Bone marrow (tissue), 2 donors: ENCODE data around the gene AGT.
"Not testable (repeated sequence)": the region's sequence is repeated elsewhere in the genome, so short reads cannot be mapped to it uniquely, and the experiment has no call there.

Source experiments
- DNase-seq, 2 donors: peaks; one replicate each; lab custom pipeline; 2025; lab: John Stamatoyannopoulos, UW

AGT gene

GRCh38 chr1:230743899-230744298 is 30.0 kb upstream of the AGT start:
- DNase-seq, result no peak

DNA sequence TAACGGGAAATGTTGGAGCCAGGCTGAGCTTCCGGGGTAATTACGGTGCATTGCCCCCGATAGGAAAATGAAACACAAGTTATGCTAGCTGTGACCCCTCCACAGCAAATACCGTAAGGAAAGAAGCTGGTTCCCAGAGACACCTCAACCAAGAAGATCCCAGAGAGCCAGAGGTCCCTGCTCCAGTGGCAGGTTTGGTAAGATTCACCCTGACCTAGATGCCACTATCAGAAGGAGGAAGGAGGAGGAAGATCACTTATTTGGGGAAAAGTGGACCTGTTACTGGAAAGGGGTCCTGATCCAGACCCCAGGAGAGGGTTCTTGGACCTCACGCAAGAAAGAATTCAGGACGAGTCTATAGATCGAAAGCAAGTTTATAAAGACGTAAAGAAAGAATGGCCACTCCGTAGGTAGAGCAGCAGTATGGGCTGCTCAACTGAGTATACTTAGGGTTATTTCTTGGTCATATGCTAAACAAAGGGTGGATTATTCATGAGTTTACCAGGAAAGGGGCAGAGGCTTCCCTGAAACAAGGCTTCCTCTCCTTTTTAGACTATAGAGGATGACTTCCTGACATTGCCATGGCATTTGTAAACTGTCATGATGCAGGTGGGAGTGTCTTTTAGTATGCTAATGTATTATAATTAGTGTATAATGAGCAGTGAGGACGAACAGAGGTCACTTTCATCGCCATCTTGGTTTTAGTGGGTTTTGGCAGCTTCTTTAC is 25.8 kb upstream of the AGT start:
- no peak for DNase-seq

DNA sequence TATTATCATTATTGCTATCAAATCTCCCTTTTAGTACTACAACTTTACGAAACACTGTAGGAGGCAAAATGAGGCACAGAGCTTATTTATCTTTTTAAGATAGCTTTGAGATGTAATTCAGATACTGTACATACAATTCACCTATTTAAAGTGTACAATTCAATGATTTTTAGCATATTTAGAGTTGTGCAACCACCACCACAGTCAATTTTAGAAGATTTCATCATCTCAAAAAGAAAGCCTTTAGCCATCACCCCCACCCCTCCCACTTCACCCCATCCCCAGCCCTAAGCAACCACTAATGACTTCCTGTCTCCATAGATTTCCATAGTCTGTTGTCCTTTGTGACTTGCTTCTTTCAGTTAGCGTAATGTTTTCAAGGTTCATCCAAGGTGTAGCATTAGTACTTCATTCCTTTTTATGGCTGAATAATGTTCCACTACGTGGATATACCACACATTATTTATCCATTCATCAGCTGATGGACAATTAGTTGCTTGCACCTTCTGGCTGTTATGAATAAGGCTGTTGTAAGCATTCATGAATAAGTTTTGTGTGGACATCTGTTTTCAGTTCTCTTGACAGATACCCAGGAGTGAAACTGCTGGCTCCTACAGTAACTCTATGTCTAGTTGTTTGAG is 23.8 kb upstream of the AGT start:
- no peak for DNase-seq

DNA sequence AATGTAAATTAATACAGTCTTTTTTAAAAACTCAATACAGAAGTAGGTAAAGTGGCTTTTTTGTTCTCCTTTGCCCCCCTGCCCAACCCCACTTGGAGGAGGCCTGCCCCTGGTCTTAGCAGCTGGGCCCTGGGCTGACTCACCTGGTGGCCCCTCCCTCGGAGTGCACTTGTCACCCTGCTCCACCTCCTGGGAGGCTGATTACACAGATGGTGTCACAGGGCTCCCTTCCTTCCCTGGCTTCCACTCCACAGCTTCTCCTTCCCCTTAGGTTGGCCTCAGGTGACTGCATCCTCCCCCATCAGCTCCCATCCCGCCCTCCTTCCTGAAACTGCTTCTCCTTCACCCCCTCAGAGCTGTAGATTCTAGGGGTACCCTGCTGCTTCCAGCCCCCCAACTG is 21.5 kb upstream of the AGT start:
- DNase-seq, result no peak

GRCh38 chr1:230730977-230731376 is 17.1 kb upstream of the AGT start:
- DNase-seq, result no peak

GRCh38 chr1:230728710-230729392 is 14.9 kb upstream of the AGT start:
- DNase-seq, result no peak

DNA sequence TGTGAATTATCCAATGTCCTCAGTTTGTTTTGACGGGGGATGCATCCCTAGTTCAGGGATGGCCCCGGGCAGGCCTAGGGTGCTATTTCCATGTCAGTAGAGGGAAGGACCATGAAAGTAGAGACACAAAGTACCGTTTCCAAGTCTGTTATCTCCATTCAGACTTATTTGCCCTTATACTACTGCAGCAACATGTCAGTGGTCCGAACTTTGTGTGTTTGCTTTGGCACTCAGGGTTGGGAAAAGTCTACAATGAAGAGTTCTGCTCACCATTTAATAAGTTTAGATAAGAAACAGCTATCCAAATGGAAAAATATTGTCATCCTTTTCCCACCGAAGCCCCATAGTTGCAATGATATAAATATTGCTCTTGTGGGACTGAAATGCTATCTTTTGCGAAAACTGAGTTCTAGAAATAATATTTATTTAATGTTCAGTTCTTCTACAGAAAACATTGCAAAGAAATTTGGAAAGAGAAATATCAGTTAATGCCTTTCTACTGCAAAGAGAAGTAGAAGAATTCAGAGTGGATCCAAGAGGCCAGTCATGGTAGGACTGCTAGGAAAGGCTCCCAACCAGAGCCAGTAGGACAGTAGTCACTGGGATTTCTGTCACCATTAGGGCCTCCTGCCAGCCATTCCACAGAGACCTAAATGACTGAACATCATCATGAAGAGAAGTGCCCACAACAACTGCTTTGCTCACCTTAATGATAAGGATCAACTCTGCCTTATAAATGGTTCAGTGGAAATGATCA is 11.5 kb upstream of the AGT start:
- no peak for DNase-seq

GRCh38 chr1:230721849-230722522 is 8.1 kb upstream of the AGT start:
- DNase-seq, result not testable (repeated sequence)

GRCh38 chr1:230717251-230717650 is 3.3 kb upstream of the AGT start:
- DNase-seq, result no peak

GRCh38 chr1:230716453-230716852 is 2.5 kb upstream of the AGT start:
- DNase-seq, result not testable (repeated sequence)

DNA sequence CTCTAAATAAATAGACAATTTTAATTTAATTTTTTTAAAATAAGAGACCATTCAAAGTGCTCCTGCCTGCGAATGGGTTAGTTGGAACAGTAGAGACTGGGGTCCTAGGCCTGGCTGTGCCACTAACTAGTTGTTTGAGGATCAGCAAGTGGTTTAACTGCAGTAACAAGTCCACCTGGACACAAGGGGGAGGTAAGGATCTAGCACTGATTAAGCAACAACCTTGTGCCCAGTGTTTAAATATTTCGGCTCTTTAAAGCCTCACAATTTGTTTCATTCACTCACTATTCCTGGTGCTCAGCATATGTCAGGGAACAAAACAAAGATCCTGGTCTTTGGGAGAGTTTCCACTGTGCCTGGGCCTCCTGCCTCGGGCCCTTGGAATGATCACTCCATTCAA is 1.6 kb upstream of the AGT start:
- no peak for DNase-seq

DNA sequence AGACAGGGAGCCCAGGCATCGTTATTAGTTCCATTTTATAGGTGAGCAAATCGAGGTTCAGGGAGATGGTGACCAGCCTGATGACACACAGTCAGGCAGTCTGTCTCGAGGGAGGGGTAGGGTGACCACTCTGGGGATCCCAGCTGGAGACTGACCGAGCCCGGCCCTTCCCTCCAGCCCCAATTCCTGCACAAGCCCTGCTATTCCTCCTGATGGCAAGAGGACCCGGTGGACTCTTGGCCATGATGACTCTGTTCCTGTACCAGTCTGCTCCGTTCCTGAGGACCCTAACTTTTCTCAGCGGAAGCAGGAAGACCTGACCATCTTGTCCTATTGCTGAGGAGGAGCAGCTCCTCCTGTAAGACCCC is 391 bp downstream of the AGT start:
- no peak for DNase-seq

DNA sequence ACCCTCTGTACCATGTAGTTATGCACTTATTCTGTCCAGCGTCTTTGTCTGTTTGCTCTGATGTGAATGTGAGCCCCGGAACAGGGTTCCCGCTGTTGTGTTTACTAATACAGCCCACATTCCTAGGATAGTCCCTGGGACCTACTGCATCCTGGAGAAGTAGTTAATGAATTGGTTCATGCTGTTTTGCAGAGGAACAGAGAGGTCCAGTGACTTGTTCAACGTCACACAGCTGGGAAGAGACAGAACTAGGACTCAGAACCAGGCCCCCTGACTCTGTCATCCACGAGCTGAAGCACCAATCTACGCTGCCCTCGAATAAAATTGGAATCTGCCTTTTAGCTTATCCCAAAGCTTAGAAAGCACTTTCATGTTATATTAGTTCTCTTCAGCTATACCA is 784 bp downstream of the AGT start:
- DNase-seq, result no peak

DNA sequence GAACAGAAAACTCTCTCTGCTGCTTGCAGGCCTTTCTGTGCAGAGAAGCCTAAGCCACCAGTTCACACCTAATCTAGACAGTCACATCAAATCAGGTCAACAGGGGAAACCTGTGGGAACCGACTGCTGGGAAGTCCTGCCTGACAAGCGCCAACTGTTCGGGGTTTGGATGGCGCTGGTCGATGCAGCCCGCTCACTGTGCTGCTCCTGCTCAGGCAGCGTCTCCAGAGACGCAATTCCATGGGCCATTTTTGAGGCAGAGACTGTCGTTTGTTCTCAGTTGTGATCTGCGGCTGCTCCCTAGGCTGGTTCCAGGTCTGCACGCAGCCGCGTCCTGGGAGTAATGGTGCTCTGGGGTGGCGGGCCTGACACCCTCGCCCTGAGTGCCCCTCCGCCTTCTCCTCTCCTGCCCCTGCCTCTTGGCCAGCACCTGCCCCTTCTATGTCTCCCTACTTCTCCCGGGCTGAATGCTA is 1.4 kb downstream of the AGT start:
- DNase-seq, result no peak

- DNase-seq, result no peak
Observed at GRCh38 chr1:230711245-230711644, 2.7 kb downstream of the AGT start.

DNA sequence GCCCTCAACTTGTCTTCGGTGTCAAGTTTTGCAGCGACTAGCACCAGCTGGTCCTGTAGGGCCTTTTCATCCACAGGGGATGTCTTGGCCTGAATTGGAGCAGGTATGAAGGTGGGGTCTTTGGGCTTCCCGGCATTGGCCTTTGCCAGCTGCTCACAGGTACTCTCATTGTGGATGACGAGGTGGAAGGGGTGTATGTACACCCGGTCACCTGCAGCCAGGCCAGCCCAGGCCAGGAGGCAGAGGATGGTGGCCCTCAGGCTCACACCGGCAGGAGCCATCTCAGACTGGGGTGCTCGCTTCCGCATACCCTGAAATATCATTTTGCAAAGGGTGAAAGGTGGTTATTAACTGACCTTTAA is 3.4 kb downstream of the AGT start:
- no peak for DNase-seq

DNA sequence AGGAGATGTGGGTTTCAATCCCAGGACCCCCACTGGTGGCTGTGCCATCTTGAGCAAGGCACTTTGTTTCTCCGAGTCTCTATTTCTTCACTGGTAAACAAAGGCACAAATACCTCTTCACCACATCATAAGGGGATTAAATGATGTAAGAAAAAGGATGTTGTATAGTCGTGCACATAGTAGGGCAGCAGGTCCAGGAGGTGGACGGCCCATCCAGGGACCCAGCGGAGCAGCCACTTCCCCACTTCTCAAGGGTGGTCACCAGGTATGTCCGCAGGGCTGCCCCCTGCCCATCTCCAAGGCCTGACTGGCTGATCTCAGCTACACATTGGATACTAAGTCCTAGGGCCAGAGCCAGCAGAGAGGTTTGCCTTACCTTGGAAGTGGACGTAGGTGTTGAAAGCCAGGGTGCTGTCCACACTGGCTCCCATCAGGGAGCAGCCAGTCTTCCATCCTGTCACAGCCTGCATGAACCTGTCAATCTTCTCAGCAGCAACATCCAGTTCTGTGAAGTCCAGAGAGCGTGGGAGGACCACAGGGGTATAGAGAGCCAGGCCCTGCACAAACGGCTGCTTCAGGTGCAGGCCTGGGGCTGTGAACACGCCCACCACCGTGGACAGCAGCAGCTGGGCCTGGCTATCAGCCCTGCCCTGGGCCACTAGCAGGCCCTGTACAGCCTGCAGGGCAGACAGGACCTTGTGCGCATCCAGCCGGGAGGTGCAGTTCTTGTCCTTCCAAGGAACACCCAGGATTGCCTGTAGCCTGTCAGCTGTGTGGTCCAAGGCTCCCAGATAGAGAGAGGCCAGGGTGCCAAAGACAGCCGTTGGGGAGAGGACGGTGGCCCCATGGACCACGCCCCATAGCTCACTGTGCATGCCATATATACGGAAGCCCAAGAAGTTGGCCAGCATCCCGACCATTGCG is 4.0 kb downstream of the AGT start:
- no peak for DNase-seq

- no peak for DNase-seq
Observed at GRCh38 chr1:230708631-230709580, 5.0 kb downstream of the AGT start.

DNA sequence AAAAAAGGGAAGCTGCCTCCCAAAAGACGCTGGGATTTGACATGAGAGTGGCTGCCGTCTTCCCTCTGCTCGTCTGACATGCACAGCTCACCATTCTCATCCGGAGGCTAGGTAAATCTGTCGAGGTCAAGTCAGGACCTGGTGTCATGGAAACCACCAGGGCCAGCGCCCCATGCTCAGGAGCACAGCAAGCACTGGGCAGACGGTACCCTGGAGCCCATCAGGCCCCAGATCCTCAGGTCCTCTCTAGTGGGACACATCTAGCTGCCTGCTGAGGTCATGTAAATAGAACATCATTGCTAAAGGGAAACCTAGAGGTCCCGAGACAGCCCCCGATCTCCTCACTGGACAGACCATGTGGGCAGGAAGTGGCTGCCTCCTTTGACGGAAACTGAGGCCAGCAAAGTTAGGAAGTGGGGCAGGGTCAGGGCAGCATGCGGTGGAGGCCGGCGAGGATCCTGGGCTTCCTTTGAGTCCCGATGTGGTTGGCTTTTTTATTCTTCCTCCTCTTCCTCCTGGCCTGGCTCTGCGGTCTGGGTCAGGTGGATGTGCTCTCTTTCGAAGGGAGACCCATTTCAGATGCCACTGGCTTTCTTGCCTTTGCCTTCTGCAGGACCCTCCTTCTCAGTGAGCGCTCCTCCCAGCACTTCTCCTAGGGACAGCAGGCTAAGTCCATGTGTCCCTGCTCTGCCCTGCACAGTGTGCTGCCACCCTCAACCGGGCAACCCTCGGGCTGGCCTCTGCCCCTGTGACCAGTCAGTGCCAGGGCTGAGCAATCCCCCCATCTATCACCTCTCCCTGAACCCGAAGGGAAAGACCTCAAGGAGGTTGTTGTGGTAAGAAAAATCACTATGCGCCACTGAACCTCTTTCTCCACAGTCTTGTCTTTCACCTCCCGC is 5.9 kb downstream of the AGT start:
- DNase-seq, result no peak
